Neuronal stem cell (in vitro differentiated cells): ENCODE results near the gene RALGAPA2.

Source experiments
- DNase-seq: peaks from one replicate; pipeline ENCODE4 v3.0.0-alpha.2; 2013; ENCODE audit warnings: low spot score
- H2AFZ ChIP-seq: one replicate; pipeline ENCODE4 v1.6.1; 2013; ENCODE audit warnings: mild to moderate bottlenecking, low read length, inconsistent platforms
- H2AK5ac ChIP-seq: 2 replicates; pipeline ENCODE4 v1.6.1; 2013; ENCODE audit warnings: low read depth, mild to moderate bottlenecking, inconsistent platforms, low read length, moderate library complexity, mixed read lengths
- H2BK120ac ChIP-seq: 2 replicates; pipeline ENCODE4 v1.6.1; 2013; ENCODE audit warnings: low read depth, mild to moderate bottlenecking, inconsistent platforms, low read length, moderate library complexity, mixed read lengths
- H2BK12ac ChIP-seq: one replicate; pipeline ENCODE4 v1.6.1; 2013; ENCODE audit warnings: low read length, inconsistent platforms
- H2BK15ac ChIP-seq: 2 replicates; pipeline ENCODE4 v1.6.1; 2013; ENCODE audit warnings: mild to moderate bottlenecking, low read length, inconsistent platforms, mixed read lengths
- H2BK5ac ChIP-seq: one replicate; pipeline ENCODE4 v1.6.1; 2013; ENCODE audit warnings: inconsistent platforms, mild to moderate bottlenecking, low read length, moderate library complexity
- H3K14ac ChIP-seq: one replicate; pipeline ENCODE4 v1.6.1; 2013; ENCODE audit warnings: low read length, inconsistent platforms
- H3K18ac ChIP-seq: 2 replicates; pipeline ENCODE4 v1.6.1; 2013; ENCODE audit warnings: low read length, inconsistent platforms
- H3K23ac ChIP-seq: 2 replicates; pipeline ENCODE4 v1.6.1; 2013; ENCODE audit warnings: low read depth, mild to moderate bottlenecking, mixed read lengths, low read length, inconsistent platforms; ENCODE audit not compliant: poor library complexity
- H3K27ac ChIP-seq: replicated peaks from 3 replicates; pipeline ENCODE4 v1.5.1; 2013; ENCODE audit warnings: low read length, inconsistent platforms
- H3K27me3 ChIP-seq, 3 experiments: 2 replicates each; pipeline ENCODE4 v1.6.1; 2013; ENCODE audit warnings: low read length in 3 of 3, mild to moderate bottlenecking in 2 of 3, inconsistent platforms in 1 of 3, low read depth in 1 of 3, mixed read lengths in 1 of 3, moderate library complexity in 1 of 3; ENCODE audit not compliant: control insufficient read depth in 3 of 3, insufficient read depth in 3 of 3
- H3K36me3 ChIP-seq, 2 donors: replicated peaks in 1 of 2; 2 replicates each; pipeline ENCODE4 v1.6.1; 2013; ENCODE audit warnings: low read length in 2 of 2; ENCODE audit not compliant: control insufficient read depth in 2 of 2, insufficient read depth in 2 of 2
- H3K4ac ChIP-seq: 2 replicates; pipeline ENCODE4 v1.6.1; 2013; ENCODE audit warnings: inconsistent platforms, mild to moderate bottlenecking, low read length, moderate library complexity
- H3K4me1 ChIP-seq, 2 donors: 1 replicate in 1 of 2; 2 replicates in 1 of 2; pipeline ENCODE4 v1.6.1; 2013; ENCODE audit warnings: low read length in 2 of 2, low read depth in 1 of 2; ENCODE audit not compliant: control insufficient read depth in 2 of 2, insufficient read depth in 1 of 2
- H3K4me2 ChIP-seq: one replicate; pipeline ENCODE4 v1.6.1; 2013; ENCODE audit warnings: mild to moderate bottlenecking, low read length, inconsistent platforms; ENCODE audit not compliant: insufficient read depth, poor library complexity, severe bottlenecking
- H3K4me3 ChIP-seq, 2 donors: 2 replicates each; pipeline ENCODE4 v1.5.1; 2013; ENCODE audit warnings: low read length in 2 of 2, mild to moderate bottlenecking in 2 of 2, inconsistent platforms in 1 of 2, moderate library complexity in 1 of 2
- H3K79me1 ChIP-seq: one replicate; pipeline ENCODE4 v1.6.1; 2013; ENCODE audit warnings: low read depth, mild to moderate bottlenecking, inconsistent platforms, low read length, moderate library complexity
- H3K9ac ChIP-seq: one replicate; pipeline ENCODE4 v1.6.1; 2013; ENCODE audit warnings: mild to moderate bottlenecking, low read depth, low read length, inconsistent platforms; ENCODE audit not compliant: poor library complexity
- H3K9me3 ChIP-seq, 2 donors: replicated peaks in 1 of 2; 2 replicates each; pipeline versions ENCODE3 to v1.6.1; 2013; ENCODE audit warnings: low read length in 2 of 2, mild to moderate bottlenecking in 2 of 2, inconsistent platforms in 1 of 2, low read depth in 1 of 2, mixed read lengths in 1 of 2, moderate library complexity in 1 of 2; ENCODE audit not compliant: control insufficient read depth in 2 of 2, insufficient read depth in 1 of 2
- H4K8ac ChIP-seq: one replicate; pipeline ENCODE4 v1.6.1; 2013; ENCODE audit warnings: low read depth, mild to moderate bottlenecking, inconsistent platforms, low read length, moderate library complexity
- H4K91ac ChIP-seq: one replicate; pipeline ENCODE4 v1.6.1; 2013; ENCODE audit warnings: low read length, low read depth, mild to moderate bottlenecking, inconsistent platforms; ENCODE audit not compliant: poor library complexity
- WGBS, 2 donors: extraction: QIAGEN DNeasy Blood & Tissue Kit; methylation state at CpG; one replicate each; pipeline ENCODE4 v1.1.7; 2013; ENCODE audit warnings: missing lambda C conversion rate in 2 of 2, mixed read lengths in 1 of 2; ENCODE audit not compliant: insufficient read length in 2 of 2, insufficient replicate concordance in 1 of 2; ENCODE audit errors: extremely low coverage in 2 of 2; 5-methylcytosine and 5-hydroxymethylcytosine counted together

RALGAPA2 gene

GRCh38 chr20:20561841-20562240, 150.6 kb downstream of the RALGAPA2 start:
- Histone ChIP-seq H3K9me3 (no peaks in the 10 kb centered on the region), H2BK12ac (no peak overlapping the region), H3K4me2 (no peak overlapping the region)

GRCh38 chr20:20561172-20561571, 151.3 kb downstream of the RALGAPA2 start:
- WGBS, 2 donors: no CpG with 5 or more reads among the region's 1 CpG
- H2BK120ac ChIP-seq: no peak overlapping the region
- no peak overlapping the region for H3K4me2 ChIP-seq
- H2BK12ac ChIP-seq: no peak overlapping the region
- no peaks in the 10 kb centered on the region for H3K27me3 ChIP-seq
- H3K14ac ChIP-seq: no peak overlapping the region
- H3K79me1 ChIP-seq: no peaks in the 10 kb centered on the region
- H2AFZ ChIP-seq: no peak overlapping the region
- no peak overlapping the region for H3K9ac ChIP-seq
- H3K4me3 ChIP-seq: no peak overlapping the region
- no peak overlapping the region for H4K91ac ChIP-seq
- no peak for DNase-seq
- H2BK15ac ChIP-seq: no peak overlapping the region
- H4K8ac ChIP-seq: no peak overlapping the region
- H2AK5ac ChIP-seq: no peak overlapping the region
- no peak overlapping the region for H3K27ac ChIP-seq
- no peak overlapping the region for H3K4ac ChIP-seq
- H3K9me3 ChIP-seq: no peaks in the 10 kb centered on the region
- peaks cover 0 to 2% of the 10 kb centered on the region in 2 donors for H3K4me1 ChIP-seq
- no peak overlapping the region for H3K23ac ChIP-seq
- peaks cover 3 to 4% of the 10 kb centered on the region in 2 donors for H3K36me3 ChIP-seq
- H3K18ac ChIP-seq: no peak overlapping the region
- H2BK5ac ChIP-seq: no peak overlapping the region

More at GRCh38 chr20:20561841-20562240, 150.6 kb downstream of the RALGAPA2 start:
- peaks cover 0 to 2% of the 10 kb centered on the region in 2 donors for H3K4me1 ChIP-seq
- H2BK5ac ChIP-seq: no peak overlapping the region
- no peak overlapping the region for H3K9ac ChIP-seq
- no peaks in the 10 kb centered on the region for H3K27me3 ChIP-seq
- H3K27ac ChIP-seq: no peak overlapping the region
- H2BK15ac ChIP-seq: no peak overlapping the region
- H4K8ac ChIP-seq: no peak overlapping the region
- H3K18ac ChIP-seq: no peak overlapping the region
- peaks cover 4% of the 10 kb centered on the region in 2 donors for H3K36me3 ChIP-seq
- no peak for DNase-seq
- H4K91ac ChIP-seq: no peak overlapping the region
- H3K14ac ChIP-seq: no peak overlapping the region
- H3K79me1 ChIP-seq: no peaks in the 10 kb centered on the region
- H3K23ac ChIP-seq: no peak overlapping the region
- H3K4ac ChIP-seq: no peak overlapping the region
- no peak overlapping the region for H2BK120ac ChIP-seq
- H2AFZ ChIP-seq: no peak overlapping the region
- no peak overlapping the region for H2AK5ac ChIP-seq
- no peak overlapping the region for H3K4me3 ChIP-seq

GRCh38 chr20:20557406-20557805, 155.0 kb downstream of the RALGAPA2 start:
- no peak overlapping the region for H2AK5ac ChIP-seq
- no peak overlapping the region for H2BK120ac ChIP-seq
- WGBS, 2 donors: no CpG with 5 or more reads among the region's 3 CpGs
- H2AFZ ChIP-seq: no peak overlapping the region
- no peak for DNase-seq
- H2BK5ac ChIP-seq: no peak overlapping the region
- H4K91ac ChIP-seq: no peak overlapping the region
- no peak overlapping the region for H3K14ac ChIP-seq
- no peak overlapping the region for H3K4me3 ChIP-seq
- no peak overlapping the region for H3K4ac ChIP-seq
- no peaks in the 10 kb centered on the region for H3K36me3 ChIP-seq
- no peaks in the 10 kb centered on the region for H3K27me3 ChIP-seq
- no peak overlapping the region for H4K8ac ChIP-seq
- H3K18ac ChIP-seq: no peak overlapping the region
- no peak overlapping the region for H3K27ac ChIP-seq
- H3K79me1 ChIP-seq: no peaks in the 10 kb centered on the region
- no peak overlapping the region for H3K23ac ChIP-seq
- H3K4me1 ChIP-seq: peaks cover 0 to 2% of the 10 kb centered on the region in 2 donors
- no peak overlapping the region for H2BK15ac ChIP-seq
- peaks cover 2 to 15% of the 10 kb centered on the region in 2 donors for H3K9me3 ChIP-seq
- H2BK12ac ChIP-seq: no peak overlapping the region
- H3K9ac ChIP-seq: no peak overlapping the region
- no peak overlapping the region for H3K4me2 ChIP-seq

- no CpG with 5 or more reads among the region's 1 CpG for WGBS, 2 donors
Observed at GRCh38 chr20:20555838-20556237, 156.6 kb downstream of the RALGAPA2 start.

More at GRCh38 chr20:20555838-20556237, 156.6 kb downstream of the RALGAPA2 start:
- no peaks in the 10 kb centered on the region for H3K79me1 ChIP-seq
- H2BK15ac ChIP-seq: no peak overlapping the region
- H3K4me2 ChIP-seq: no peak overlapping the region
- no peak overlapping the region for H2AFZ ChIP-seq
- H3K27ac ChIP-seq: no peak overlapping the region
- no peaks in the 10 kb centered on the region for H3K36me3 ChIP-seq
- H4K91ac ChIP-seq: no peak overlapping the region
- no peak overlapping the region for H2AK5ac ChIP-seq
- no peak for DNase-seq
- no peaks in the 10 kb centered on the region for H3K27me3 ChIP-seq
- no peak overlapping the region for H3K4ac ChIP-seq
- no peak overlapping the region for H2BK120ac ChIP-seq
- H3K9ac ChIP-seq: no peak overlapping the region
- peaks cover 2 to 15% of the 10 kb centered on the region in 2 donors for H3K9me3 ChIP-seq
- H4K8ac ChIP-seq: no peak overlapping the region
- H3K4me3 ChIP-seq: no peak overlapping the region
- H3K23ac ChIP-seq: no peak overlapping the region
- no peak overlapping the region for H2BK12ac ChIP-seq
- peaks cover 0 to 2% of the 10 kb centered on the region in 2 donors for H3K4me1 ChIP-seq
- no peak overlapping the region for H2BK5ac ChIP-seq
- H3K18ac ChIP-seq: no peak overlapping the region
- no peak overlapping the region for H3K14ac ChIP-seq
